ENCODE results near the gene R3HCC1L.
"Not testable (repeated sequence)": the region's sequence is repeated elsewhere in the genome, so short reads cannot be mapped to it uniquely, and the experiment has no call there.

Gene R3HCC1L

GRCh38 chr10:98131619-98132018 is 2.8 kb upstream of the R3HCC1L start:
- no peak for DNase-seq (ENCODE audit: low spot score)

DNA sequence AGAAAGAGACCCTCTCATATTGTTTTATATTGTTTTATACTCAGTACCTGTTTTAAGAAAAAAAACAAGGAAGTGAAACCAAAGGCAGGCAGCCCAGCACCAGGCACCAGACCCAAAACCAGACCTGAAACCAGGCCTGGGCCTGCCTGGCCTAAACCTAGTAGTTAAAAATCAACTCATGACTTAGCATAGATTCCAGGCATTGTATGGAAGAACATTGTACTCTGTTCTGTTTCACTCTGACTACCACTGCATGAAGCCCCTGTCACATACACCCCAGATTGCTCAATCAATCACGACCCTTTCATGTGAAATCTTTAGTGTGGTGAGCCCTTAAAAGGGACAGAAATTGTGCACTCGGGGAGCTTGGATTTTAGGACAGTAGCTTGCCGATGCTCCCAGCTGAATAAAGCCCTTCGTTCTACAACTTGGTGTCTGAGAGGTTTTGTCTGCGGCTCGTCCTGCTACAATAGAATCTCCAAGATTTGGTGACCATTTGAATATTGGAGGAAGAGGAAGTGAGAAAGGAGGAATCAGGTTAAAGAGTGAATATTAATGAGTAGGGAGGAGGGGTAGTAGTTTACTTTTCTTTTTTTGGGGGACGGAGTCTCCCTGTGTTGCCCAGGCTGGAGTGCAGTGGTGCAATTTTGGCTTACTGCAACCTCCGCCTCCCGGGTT is 1.2 kb upstream of the R3HCC1L start:
- DNase-seq (ENCODE audit: low spot score): peak; percentile 8

DNA sequence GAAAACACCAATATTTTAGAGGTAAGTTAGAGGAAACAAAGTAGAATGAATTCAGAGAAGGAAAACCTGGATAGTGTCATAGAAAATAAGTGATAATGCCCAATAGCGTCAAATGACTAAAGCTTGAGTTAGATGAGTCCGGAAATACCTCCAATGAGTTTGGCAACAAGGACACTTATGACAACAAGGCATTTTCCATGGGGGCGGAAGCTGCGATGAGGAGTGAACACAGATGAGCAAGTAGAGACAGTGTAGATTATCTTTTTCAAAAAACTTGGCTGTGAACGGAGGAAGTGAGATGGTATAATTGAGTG is 383 bp upstream of the R3HCC1L start:
- no peak for DNase-seq (ENCODE audit: low spot score)

DNA sequence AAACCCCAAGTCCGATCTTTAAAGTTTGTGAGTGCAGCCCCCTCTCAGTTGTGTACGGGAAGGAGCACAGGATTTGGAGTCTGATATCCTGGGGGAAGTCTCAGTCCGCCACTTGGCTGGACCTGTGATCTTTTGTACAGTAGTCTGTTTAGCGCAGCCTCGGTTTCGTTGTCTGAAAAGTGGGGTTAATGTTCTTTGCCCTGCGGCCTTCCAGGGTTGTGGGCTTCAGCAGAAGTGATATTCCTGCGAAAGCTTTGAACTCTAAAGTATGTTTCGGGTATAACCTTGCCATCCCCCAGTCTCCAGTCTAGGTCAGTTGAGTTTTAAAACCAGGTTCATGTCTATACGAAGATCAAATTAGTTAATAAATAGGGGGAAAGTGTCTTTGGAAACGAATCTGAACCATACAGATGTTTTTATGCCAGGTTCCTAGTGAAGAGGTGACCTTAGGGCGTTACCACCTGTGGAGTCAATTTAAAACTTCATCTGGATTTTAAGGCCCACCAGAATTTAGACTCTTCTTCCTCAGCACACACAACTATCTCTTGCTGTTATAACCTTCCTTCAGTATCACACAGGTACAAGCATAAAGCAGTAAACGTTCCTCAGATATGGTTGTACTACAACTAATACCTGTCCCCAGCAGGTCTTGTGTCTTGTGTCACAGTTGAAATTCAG is 904 bp downstream of the R3HCC1L start:
- no peak for DNase-seq (ENCODE audit: low spot score)

DNA sequence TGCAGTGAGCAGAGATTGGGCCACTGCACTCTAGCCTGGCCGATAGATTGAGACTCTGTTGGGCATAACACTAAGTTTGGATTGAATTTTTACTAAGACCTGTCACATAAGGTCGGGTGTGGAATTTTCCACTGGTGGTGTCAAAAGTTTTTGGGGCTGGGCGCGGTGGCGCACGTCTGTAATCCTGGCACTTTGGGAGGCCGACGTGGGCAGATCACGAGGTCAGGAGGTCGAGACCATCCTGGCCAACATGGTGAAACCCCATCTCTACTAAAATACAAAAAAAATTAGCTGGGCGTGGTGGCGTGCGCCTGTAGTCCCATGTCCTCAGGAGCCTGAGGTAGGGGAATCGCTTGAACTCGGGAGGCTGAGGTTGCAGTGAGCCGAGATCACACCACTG is 2.3 kb downstream of the R3HCC1L start:
- DNase-seq (ENCODE audit: low spot score): not testable (repeated sequence)

DNA sequence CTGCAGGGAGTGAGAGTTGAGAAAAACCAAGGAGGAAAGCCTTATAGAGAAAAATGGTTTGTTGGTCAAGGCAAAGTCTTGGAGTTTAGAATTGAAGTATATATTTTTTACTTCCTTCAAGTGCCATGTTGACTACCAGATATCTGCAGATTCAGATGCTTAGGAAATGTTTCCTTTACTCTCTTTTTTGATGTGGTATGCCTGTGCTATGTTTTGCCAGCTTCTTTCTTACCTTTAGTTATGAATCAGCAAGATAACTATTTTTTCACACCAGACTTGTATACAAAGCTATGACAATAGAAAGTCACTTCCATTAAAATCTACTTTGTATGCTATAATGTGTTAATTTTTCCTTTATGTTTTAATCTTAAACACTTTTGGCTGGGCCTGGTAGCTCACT is 3.6 kb downstream of the R3HCC1L start:
- DNase-seq (ENCODE audit: low spot score): no peak

DNA sequence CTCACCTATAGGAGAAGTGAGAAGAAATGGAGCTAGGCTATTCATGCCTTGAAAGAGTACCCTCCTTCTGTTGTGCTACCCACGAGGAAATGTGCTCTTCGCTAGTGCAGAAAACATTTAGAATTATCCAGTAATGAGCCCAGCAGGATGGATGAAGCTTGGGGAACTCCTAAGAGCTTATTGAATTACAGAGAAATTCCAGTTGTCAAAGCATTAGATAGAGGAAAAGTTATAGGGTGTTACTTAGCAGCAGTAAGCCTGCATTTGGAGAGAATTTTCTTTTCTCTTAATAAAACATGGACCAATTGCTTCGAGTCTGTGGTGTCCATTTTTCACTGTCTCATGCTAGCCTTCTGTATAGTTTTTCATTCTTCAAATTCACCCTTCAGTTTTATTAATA is 5.0 kb downstream of the R3HCC1L start:
- no peak for DNase-seq (ENCODE audit: low spot score)

- DNase-seq (ENCODE audit: low spot score): no peak
Measured at GRCh38 chr10:98141484-98142073, 7.1 kb downstream of the R3HCC1L start.

DNA sequence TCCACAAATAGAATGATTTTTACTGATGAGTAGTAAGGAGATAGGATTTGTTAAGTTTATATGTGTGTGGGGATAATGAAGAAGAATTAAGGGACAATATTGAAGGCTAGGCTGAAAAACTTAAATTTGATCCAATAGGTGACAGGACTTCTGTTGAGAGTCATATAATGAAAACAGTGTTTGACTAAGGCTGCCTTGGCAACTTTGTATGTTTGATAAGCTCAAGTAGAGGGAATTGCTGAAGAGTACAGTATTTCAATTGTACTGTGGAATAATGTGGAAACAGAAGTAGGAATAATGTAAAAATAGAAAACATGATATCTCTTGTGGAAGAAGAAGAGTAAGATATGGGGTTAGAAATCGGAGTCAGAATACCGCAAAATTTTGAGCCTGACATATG is 10.5 kb downstream of the R3HCC1L start:
- DNase-seq (ENCODE audit: low spot score): no peak

- DNase-seq (ENCODE audit: low spot score): no peak
Measured at GRCh38 chr10:98149858-98150257, 15.4 kb downstream of the R3HCC1L start.

- DNase-seq (ENCODE audit: low spot score): no peak
Measured at GRCh38 chr10:98150544-98150943, 16.1 kb downstream of the R3HCC1L start.

- DNase-seq (ENCODE audit: low spot score): not testable (repeated sequence)
Measured at GRCh38 chr10:98152778-98153177, 18.3 kb downstream of the R3HCC1L start.

DNA sequence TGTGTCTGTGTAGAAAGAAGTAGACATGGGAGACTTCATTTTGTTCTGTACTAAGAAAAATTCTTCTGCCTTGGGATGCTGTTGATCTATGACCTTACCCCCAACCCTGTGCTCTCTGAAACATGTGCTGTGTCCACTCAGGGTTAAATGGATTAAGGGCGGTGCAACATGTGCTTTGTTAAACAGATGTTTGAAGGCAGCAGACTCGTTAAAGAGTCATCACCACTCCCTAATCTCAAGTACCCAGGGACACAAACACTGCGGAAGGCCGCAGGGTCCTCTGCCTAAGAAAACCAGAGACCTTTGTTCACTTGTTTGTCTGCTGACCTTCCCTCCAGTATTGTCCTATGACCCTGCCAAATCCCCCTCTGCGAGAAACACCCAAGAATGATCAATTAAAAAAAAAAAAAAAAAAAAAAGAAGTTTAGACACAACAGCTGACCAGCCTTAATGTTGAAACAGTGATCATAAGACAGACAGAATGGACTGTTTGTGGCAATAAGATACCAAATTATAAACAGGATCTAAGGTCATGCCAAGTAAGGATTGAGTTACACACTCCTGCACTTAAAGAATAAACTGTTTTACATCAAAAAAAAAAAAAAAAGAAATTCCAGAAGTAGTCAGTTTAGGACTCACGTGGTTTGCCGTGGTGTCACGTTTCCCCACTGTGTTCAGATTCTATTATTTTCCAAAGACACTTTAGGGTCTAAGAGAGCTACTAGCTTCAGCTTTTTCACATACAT is 18.9 kb downstream of the R3HCC1L start:
- not testable (repeated sequence) for DNase-seq (ENCODE audit: low spot score)

DNA sequence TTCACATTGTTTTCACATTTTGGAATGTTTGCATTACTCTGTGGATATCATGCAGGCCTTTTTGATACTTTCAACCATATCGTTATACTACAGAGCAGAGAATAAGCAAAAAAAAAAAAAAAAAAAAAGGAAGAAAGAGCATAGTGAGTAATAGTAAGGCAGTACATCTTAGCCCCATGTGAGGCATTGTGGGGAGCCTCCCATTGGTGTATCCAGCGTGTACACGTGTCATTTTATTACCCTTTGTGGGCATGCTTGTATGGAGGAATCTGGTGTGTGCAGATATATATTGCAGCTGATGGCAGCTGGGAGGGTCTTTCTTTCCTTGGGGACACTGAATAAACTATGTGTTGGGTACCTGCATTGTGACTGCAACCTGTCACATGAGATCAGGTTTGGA is 19.6 kb downstream of the R3HCC1L start:
- DNase-seq (ENCODE audit: low spot score): no peak

GRCh38 chr10:98158576-98158975 is 24.1 kb downstream of the R3HCC1L start:
- no peak for DNase-seq (ENCODE audit: low spot score)

DNA sequence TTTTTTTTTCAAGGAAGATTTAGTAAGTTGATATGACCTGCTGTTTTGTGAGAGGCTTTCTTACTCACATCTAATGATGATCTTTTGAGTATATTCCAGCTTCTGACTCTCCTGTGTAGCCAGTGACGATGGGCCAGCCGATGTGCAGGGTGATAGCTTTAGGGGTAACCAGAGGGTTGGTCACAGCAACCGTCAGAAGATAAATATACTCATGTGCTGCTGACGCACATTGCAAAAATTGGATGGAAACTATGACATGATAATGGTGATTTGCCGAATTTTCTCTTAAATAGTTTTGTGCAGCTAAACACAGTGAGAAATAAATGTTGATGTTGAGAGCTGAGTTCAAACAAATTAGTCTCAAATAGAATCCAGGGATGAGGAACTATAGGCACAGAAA is 29.5 kb downstream of the R3HCC1L start:
- no peak for DNase-seq (ENCODE audit: low spot score)

DNA sequence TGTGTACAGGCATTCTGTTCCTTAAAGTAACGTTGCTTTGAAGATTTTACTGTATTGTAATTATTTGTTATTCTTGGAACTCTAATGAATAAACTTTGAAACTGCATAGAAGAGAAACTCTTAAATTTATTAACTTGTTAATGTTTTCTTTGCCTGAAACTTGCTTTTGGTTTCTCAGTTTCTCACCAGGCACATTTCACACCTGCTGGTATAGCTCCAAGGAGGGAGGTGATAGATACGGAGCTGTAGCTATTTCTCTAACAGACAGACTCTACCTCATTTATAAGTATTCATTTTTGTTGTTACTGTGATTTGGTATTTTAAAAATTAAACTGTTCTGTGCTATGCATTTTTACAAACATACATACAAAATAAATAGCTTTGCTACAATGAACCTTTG is 32.7 kb downstream of the R3HCC1L start:
- no peak for DNase-seq (ENCODE audit: low spot score)

DNA sequence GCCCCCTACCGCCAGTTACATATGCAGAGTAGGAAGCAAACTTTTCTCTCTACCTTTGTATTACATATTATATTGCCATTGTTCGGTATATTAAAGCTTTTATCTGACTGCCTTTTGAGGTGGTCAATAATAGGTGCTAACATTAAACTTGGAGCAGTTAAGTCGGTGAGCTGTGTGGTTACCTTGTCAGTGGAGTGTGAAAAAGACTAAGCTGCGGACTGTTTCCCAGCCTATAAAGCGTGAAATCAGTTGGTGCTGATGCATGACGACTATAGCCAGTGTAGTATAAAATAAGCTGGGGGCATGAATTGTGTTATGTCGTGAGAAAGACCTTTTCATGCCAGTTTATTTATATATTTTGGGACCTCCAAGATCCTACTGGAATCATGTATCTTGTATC is 33.7 kb downstream of the R3HCC1L start:
- DNase-seq (ENCODE audit: low spot score): no peak

- DNase-seq (ENCODE audit: low spot score): no peak
Measured at GRCh38 chr10:98168766-98169165, 34.3 kb downstream of the R3HCC1L start.

DNA sequence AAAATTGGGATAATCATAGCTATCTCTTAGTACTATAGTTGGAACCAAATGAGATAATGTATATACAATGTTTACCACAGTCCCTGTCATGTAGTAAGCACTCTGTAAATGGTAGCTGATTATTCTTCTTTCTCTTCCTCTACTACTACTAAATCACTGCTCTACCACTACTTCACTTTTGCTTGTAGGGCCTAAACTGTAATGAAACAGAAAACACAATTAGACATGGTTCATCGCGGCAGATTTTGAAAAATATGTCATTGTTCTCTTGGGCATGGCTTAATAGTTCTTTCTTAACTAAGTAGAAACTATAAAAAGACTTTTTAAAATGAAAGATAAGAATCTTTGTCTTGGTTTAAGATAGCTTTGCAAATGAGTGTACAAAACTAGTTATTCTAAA is 34.9 kb downstream of the R3HCC1L start:
- no peak for DNase-seq (ENCODE audit: low spot score)

- peak; percentile 63 for DNase-seq (ENCODE audit: low spot score)
Measured at GRCh38 chr10:98170249-98171117, 36.0 kb downstream of the R3HCC1L start.

DNA sequence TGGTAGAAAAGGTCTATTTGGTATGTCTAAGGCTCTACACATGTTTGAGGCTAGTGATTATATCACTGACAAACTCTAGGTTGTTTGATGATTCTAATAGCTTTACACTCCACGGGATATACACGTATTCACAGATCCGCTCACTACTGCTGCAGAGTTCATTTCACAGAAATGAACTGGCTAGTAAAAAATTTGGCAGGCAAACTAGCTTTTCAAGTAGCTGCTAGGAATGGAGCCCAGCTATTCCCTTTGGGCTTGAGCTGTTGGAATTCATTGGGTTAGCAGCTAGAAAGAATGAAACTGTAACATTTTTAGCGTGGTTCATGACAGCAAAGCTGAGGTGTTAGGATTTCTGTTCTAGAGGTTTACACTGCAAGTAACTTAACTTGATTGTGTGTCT is 37.6 kb downstream of the R3HCC1L start:
- DNase-seq (ENCODE audit: low spot score): peak; percentile 9
